CD4-positive, alpha-beta T cell treated with Interferon alpha-2 for 1 hour (primary cell): ENCODE results near the gene CABLES1.
A peak's percentile ranks its signal among the peaks of the same experiment; 100 is the strongest.
"Not testable (repeated sequence)": the region's sequence is repeated elsewhere in the genome, so short reads cannot be mapped to it uniquely, and the experiment has no call there.

Experiments used
- DNase-seq, 2 donors: peaks; one replicate each; pipeline ENCODE4 v3.0.0-alpha.2; 2020 to 2022

CABLES1 gene, protein sequence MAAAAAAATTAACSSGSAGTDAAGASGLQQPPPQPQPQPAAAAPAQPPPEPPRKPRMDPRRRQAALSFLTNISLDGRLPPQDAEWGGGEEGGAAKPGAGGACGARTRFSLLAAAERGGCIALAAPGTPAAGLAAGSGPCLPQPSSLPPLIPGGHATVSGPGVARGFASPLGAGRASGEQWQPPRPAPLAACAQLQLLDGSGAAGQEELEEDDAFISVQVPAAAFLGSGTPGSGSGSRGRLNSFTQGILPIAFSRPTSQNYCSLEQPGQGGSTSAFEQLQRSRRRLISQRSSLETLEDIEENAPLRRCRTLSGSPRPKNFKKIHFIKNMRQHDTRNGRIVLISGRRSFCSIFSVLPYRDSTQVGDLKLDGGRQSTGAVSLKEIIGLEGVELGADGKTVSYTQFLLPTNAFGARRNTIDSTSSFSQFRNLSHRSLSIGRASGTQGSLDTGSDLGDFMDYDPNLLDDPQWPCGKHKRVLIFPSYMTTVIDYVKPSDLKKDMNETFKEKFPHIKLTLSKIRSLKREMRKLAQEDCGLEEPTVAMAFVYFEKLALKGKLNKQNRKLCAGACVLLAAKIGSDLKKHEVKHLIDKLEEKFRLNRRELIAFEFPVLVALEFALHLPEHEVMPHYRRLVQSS

DNA sequence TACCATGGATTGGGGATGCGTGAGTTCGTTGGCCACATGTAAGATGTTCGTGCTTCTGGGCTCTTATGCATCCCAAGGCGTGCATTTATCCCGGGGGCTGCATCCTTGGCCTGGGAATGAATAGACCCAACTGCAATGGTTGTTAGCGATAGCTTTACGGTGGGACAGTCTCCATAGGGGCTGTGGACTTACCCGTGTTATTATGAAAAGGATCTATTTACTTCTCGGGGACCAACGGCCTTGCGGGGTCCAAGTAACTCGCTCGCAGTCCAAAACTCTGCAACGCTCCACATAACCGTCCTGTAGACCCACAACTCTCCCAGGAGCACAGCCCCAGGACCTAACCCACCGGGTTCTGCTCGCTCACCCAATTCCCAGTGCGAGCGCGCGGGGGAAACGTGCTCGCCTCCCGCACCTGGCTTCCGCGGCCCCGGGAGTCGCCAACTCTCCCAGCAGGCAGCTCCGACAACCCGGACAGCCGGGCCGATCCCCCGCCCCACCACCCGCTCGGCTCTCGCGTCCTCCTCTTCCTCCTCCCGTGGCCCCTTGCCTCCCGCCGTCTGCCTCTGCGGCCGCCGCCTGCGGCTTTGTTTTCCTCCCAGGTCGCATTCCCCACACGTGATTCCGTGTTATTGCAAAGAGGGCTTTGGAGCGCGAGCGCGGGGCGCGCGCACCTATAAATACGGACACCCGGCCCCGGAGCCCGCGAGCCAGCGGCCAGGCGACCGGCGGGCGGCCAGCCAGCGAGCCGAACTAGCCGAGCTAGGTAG, at the start of gene CABLES1:
TSS of gene CABLES1 (plus strand) at position 706 of the 770 bp plus-strand sequence. CDS start 278 bp downstream, outside the sequence.
- DNase-seq = peak in 1 of 2 donors; percentile 22

DNA sequence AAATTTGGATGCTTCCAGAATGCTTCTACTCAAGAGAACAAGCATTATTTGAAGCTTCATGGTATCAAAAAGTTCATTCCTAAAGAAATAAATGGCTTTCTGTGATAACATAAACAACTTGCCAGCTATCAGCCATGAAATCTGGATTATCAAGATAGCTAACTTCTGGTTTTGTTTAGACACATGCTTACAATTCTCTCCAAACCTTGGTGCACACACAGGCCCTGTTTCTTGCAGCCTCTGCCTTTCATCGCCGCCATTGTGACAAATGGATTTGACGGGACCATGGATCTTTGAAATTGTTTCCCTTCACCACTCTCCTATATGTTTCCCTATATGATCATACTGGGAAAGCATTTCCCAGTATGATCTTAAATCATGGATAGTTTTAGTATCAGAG, 47.9 kb upstream of the CABLES1 start:
- no peak for DNase-seq

DNA sequence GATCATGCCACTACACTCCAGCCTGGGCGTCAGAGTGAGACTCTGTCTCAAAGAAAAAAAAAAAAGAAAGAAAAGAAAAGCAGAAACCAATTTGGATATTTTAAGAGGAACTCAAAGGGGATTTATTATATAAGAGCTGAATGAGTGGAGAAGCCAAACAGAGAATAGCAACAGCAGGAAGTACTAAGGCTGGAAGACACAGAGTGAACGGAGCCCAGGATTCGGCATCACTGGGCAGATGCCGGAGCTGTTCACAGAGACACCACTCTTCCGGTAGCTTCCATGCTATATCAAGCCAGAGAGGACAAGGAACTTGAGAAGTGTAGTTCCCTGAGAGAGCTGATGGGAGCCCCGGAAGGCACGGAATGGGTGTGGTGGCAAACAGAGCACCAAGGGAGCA, 47.0 kb upstream of the CABLES1 start:
- no peak for DNase-seq

DNA sequence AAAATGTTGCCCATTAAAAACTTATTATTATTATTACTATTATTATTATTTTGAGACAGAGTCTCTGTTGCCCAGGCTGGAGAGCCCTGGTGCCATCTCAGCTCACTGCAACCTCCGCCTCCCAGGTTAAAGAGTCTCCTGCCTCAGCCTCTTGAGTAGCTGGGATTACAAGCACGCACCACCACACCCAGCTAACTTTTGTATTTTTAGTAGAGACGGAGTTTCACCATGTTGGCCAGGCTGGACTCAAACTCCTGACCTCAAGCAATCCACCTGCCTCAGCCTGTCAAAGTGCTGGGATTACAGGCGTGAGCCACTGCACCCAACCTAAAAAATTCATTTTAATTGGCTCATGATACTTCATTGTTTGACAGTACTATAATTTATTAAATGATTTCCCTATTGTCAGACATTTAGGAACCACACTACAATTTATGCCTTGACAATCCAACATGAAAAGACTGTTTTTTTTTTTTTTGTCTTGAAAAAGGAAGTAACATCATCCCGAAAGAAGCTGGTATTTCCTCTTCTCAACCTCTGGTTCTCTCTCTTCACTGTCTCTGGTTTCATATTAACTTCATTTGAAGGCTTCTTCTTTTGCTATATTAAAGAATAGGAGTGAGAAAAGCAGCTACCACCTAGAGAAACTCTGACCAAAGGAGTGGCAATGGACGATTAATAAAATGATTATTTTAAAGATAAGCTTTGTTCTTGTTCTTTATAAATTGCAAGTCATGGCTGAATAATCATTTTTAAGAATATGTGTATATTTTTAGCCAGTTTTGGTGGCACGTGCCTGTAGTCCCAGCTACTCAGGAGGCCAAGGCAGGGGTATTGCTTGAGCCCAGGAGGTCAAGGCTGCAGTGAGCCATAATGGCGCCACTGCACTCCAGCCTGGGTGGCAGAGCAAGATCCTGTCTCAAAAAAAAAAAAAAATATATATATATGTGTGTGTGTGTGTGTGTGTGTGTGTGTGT, 44.0 kb upstream of the CABLES1 start:
- not testable (repeated sequence) for DNase-seq

DNA sequence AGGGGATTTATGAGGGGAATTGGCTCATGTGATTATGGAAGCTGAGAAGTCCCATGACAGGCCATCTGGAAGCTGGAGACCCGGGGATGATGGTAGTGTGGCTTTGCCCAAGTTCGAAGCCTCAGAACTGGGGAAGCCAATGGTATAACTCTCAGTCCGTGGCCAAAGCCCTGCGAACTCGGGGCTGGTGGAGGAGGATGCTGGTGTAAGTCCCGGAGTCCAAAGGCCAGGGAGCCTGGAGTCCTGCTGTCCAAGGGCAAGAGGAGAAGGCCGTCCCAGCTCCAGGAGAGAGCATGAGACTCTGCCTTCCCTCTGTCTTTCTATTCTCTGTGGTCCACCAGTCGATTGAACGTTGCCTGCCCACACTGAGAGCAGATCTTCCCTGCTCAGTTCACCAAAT, 43.2 kb upstream of the CABLES1 start:
- DNase-seq = no peak

DNA sequence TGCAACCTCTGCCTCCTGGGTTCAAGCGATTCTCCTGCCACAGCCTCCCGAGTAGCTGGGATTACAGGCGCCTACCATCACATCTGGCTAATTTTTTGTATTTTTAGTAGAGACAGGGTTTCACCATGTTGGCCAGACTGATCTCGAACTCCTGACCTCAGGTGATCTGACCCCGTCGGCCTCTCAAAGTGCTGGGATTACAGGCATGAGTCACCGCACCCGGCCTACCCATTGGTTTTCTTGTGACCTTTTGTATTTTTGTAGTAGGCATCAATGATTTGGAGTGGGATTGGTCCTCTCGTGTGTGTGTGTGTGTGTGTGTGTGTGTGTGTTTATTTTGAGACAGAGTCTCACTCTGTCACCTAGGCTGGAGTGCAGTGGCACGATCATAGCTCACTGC, 42.2 kb upstream of the CABLES1 start:
- DNase-seq = not testable (repeated sequence)

DNA sequence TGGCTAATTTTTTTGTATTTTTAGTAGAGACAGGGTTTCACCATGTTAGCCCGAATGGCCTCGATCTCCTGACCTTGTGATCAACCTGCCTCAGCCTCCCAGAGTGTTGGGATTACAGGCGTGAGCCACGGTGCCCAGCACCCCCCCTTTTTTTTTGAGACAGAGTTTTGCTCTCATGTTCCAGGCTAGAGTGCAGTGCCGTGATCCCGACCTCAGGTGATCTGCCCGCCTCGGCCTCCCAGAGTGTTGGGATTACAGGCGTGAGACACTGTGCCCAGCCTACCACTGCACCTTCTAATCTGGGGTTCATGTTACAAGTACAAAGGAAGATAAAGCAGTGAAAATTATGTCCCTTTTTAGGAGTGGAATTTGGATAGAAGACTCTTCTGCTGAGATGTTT, 41.5 kb upstream of the CABLES1 start:
- DNase-seq = no peak

DNA sequence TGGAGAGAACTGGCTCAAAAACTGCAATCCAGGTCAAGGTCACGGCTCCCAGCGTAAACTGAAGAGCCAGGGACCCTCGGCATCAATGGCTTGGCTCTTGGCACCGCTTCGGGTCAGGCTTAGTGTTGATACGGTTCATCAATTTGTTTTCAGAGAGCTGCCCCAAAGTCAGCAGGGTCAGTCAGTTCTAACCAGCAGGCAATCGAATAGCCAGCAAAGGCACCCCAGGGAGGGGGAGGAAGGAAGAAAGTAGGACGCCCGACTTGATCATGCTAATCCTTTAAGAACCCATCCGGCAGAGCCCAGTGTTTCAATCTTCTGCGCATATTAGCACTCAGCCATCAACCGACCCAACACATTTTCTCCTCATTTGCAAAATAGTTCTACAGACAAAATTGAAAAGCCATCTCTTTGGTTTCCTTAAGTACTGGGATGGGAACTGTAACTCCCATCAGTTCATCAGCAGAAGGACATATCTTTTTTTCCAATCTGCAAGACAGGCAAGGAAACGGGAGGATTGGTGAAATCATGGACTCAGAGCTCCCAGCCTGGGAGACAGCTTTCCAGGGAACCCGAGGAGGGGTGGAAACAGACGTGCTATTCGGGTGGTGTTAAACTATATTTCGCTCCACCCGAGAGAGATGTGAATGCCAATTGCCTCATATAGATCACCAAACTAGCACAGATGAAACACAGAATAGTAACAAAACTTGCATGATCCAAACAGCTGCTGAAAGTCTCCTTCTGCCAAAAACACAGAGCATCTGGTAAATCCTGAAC, 40.7 kb upstream of the CABLES1 start:
- no peak for DNase-seq

DNA sequence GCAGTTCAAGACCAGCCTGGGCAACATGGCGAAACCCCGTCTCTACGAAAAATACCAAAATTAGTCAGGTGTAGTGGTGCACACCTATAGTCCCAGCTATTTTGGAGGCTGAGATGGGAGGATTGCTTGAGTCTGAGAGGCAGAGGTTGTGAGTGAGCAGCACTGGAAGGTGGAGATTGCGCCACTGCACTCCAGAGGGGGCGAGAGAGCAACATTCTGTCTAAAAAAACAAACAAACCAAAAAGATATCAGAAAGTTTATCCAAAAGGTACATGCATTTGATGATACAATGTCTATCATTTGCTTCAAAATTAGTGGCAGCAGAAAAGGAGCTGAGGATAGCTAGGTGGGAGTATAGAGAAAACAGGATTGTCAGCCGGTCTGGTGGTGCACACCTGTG, 39.8 kb upstream of the CABLES1 start:
- no peak for DNase-seq

DNA sequence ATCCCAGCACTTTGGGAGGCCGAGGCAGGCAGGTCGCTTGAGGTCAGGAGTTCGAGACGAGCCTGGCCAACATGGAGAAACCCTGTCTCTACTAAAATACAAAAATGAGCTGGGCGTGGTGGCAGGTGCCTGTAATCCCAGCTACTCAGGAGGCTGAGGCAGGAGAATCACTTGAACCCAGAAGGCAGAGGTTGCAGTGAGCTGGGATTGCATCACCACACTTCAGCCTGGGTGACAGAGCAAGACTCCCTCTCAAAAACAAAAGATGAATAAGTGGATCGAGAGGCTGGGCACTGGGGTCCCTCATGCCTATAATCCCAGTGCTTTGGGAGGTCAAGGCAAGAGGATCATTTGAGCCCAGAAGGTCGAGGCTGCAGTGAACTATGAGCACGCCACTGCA, 38.3 kb upstream of the CABLES1 start:
- not testable (repeated sequence) for DNase-seq

DNA sequence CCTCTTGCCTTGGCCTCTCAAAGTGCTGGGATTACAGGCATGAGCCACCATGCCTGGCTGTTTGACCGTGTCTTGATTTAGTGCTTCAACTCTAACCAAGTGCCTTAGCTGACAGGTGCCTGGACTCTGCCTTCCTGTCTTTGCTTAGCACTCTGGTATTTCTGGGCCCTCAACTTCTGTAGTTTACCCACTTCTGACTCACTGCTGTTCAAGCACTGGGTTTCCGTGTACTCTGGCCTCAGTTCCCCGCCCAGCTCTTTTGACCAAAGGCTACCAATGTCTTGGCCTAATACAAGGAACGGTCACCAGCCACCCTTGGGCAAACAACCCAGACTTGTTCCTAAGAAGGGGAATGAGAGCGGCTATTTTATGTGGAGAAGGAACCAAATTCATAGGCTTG, 35.7 kb upstream of the CABLES1 start:
- DNase-seq = no peak

DNA sequence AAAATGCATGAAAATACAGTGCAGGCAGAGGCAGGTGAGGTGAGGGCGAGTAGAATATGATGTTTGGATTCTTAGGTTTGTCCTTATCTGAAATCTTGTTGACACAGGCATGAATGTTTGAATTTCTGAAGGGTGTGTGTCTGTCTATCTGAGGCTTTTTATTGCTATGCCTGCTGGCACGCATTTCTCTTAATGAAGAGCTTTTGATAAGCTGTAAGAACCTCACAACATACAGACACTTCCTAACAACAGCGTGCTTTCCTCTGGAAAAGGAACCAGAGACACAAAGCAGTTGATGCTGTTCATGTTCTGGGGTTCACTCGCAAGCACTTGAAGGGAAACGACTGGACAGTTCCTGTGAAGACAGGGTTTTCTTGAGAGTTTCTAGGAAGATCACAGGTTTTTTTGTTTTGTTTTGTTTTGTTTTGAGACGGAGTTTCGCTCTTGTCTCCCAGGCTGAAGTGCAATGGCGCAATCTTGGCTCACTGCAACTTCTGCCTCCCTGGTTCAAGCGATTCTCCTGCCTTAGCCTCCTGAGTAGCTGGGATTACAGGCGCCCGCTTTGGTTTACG, 33.3 kb upstream of the CABLES1 start:
- no peak for DNase-seq

DNA sequence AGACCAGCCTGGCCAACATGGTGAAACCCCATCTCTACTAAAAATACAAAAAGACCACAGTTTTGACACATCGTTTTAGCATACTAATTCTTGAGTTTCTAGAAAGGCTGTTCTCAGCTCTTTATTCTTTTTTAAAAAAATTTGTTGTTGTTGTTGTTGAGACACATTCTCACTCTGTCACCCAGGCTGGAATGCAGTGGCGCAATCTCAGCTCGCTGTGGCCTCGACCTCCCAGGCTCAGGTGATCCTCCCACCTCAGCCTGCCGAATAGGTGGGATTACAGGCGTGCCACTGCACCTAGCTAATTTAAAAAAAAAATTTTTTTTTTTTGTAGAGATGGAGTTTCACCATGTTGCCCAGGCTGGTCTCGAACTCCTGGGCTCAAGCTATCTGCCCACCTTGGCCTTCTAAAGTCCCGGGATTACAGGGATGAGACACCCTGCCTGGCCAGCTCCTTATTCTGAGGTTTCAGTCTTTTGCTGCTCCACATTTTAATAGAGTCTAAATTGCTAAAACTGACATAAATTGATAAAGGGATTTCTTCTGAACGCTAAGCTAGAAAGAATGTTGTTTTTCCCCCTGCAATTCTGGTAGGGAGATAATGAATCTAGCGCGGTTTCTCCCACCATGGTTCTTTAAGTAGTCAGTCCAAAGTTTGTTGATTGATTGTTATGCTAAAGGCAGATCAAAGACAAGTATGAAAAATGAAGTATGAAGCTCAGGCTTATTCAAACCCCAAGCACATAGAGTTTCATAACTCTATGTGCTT, 32.6 kb upstream of the CABLES1 start:
- no peak for DNase-seq

DNA sequence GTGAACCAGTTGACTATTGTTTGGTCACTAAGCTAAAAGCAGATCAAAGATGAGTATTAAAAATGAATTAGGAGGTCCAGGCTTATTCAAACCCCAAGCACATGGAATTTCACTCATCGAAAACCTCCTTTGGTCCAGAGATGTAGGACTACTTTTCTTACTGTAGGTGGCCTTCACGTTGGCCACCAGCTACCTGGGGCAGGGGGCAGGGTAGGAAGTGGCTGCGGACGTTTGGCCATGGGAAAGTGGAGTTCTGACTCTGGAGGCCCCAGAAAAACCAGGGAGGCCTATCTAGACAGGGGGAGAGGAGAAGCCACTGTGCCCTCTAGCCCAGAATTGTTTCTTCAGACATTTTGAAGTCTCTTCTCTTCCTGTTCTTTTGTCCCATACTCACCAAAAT, 31.8 kb upstream of the CABLES1 start:
- DNase-seq = no peak

DNA sequence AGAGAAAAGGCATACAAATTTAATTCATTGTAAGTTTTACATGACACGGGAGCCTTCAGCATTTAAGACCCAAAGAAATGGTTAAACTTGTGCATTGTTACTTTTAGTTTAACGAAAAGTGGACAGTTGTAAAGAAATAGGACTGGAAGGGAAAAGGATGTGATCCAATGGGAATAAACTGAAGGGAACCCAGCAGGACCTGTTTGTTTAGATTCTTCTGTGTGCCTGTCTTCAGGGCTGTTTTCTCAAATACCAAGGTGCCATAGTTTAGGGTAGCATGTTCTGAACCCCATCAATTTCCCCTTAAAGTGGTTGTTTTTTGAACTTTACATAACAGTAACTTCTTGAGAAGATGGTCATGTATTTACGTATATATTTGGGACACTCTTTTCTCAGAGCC, 30.3 kb upstream of the CABLES1 start:
- no peak for DNase-seq

DNA sequence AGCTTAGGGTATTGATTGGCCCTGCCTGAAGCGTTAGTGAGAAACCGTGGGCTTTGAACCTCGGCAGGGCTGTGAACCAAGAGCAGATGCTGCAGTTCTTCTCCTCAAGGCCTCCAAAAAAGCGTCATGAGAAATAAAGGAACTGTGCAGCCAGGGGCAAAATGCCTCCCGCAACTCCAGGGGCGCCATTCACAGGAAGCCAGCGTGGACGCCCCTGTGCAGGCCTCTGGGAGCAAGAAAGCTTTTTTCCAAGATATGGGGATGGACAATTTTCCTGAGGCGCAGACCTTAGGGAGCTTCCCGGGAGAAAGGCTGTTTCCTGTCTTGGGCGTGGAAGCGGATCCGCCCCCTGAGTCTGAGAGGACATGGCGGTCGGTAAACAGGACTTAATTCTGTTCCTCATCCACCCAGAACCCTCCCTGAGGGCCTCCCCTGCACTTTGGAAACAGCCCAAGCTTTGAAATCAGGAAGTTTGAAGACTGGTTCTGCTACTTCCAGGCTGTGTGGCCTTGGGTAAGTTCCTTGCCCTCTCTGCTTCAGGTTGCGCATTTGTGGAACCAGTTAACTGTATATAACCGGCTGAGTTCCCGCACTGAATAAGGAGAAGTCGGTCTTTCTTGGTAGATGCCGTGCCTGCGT, 29.6 kb upstream of the CABLES1 start:
- DNase-seq = no peak

DNA sequence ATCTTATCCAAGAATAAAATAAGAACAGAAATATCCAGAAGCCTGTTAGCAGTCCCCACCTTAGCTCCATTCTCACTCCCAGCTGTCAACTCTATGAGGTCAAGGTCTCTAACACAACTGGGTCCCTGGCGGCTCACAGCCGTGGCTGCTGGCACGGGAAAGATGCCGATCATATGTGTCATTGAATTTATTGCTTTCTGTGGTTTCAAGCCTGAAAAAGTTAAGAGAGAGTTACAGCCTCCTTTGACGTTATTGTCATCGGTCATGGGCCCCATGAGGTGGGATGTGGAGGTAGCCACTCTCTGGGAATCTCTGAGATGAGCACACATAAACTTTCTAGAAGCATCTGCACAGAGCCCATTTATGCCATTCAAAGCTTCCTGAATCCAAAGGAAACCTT, 28.7 kb upstream of the CABLES1 start:
- DNase-seq = no peak

DNA sequence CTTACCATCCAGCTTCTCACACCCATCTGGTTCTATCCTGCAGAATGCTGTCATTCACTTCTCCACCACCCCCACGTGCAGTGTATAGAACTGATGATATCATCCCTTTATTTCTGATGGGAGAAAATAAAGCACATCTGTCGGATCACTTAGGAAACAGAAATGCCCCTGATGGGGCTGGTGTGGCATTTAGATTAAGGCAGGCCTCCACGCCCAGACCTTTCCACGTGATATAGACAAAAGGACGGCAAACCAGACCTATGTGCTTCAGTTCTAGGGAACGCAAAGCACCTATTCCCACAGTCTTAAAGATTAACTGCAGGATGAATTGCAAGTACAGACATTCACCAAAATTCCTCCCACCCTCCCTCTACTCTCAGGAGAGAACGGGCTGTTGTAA, 27.6 kb upstream of the CABLES1 start:
- no peak for DNase-seq

DNA sequence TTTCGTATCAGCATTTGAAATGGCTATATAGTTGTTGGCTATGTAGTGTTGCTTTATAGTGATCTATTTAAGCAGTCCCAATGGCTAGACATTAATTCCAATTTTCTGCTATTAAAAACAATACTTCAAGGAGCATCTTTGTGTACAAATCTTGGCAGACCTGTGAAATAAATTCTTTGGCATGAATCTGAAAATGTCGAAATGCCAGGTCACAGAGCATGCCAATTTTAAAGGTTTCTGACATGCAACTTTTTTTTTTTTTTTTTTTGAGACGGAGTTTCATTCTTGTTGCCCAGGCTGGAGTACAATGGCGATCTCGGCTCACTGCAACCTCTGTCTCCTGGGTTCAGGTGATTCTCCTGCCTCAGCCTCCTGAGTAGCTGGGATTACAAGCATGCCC, 26.8 kb upstream of the CABLES1 start:
- no peak for DNase-seq

DNA sequence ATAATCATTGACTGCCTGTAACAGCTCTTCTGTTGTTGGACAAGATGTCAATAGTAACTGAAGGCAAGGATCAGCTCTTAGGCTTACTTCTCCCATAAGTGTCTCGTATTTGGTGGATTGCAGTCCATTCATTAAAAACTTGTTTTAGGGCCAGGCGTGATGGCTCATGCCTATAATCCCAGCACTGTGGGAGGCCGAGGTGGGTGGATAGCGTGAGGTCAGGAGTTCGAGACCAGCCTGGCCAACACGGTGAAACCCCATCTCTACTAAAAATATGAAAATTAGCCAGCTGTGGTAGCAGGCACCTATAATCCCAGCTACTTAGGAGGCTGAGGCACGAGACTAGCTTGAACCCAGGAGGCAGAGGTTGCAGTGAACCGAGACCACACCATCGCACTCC, 26.1 kb upstream of the CABLES1 start:
- DNase-seq = not testable (repeated sequence)
